DND-41 (cell line): Measurements from ENCODE around the gene ITSN2.

ENCODE experiments used
- ATAC-seq: fragments of 200-7000 bp; cut with Tn5 transposase; 3 replicates; pipeline ENCODE4 v1.9.1; 2021; ENCODE audit warnings: low read depth; ENCODE audit not compliant: insufficient read depth
- DNase-seq: peaks from one replicate; pipeline ENCODE4 v3.0.0-alpha.2; 2020
- H2AFZ ChIP-seq: 2 replicates; pipeline ENCODE4 v1.6.0; 2012; ENCODE audit warnings: low read depth, low read length
- H3K27ac ChIP-seq: 2 replicates; pipeline ENCODE4 v1.5.1; 2012; ENCODE audit warnings: low read length, inconsistent platforms
- H3K27me3 ChIP-seq: fragments of 200-600 bp; sonication (generic); 2 replicates; pipeline ENCODE4 v1.6.0; 2012; ENCODE audit warnings: low read length, mild to moderate bottlenecking, inconsistent platforms; ENCODE audit not compliant: insufficient read depth, poor library complexity
- H3K36me3 ChIP-seq: 2 replicates; pipeline ENCODE4 v1.5.1; 2012; ENCODE audit warnings: low read length, inconsistent platforms; ENCODE audit not compliant: insufficient read depth
- H3K4me1 ChIP-seq: 2 replicates; pipeline ENCODE4 v1.5.1; 2012; ENCODE audit warnings: mild to moderate bottlenecking, low read length; ENCODE audit not compliant: insufficient read depth
- H3K4me2 ChIP-seq: 2 replicates; pipeline ENCODE4 v1.6.0; 2012; ENCODE audit warnings: mild to moderate bottlenecking, moderate library complexity, low read length, inconsistent platforms; ENCODE audit not compliant: insufficient read depth
- H3K4me3 ChIP-seq, 2 experiments: fragments of 200-600 bp in 1 of 2; shearing (Covaris generic) in 1 of 2; 2 replicates each; pipeline ENCODE4 v1.5.1; 2012 to 2016; ENCODE audit warnings: inconsistent platforms in 2 of 2, low read length in 2 of 2, mild to moderate bottlenecking in 2 of 2, low read depth in 1 of 2, moderate library complexity in 1 of 2
- H3K79me2 ChIP-seq: 2 replicates; pipeline ENCODE4 v1.6.0; 2012; ENCODE audit warnings: low read length, inconsistent platforms; ENCODE audit not compliant: insufficient read depth
- H3K9ac ChIP-seq: 2 replicates; pipeline ENCODE4 v1.6.0; 2012; ENCODE audit warnings: low read depth, mild to moderate bottlenecking, inconsistent platforms, low read length, moderate library complexity
- H3K9me3 ChIP-seq: 2 replicates; pipeline ENCODE4 v1.5.1; 2012; ENCODE audit warnings: low read length, moderate library complexity, mild to moderate bottlenecking, inconsistent platforms; ENCODE audit not compliant: insufficient read depth, severe bottlenecking
- H4K20me1 ChIP-seq: 2 replicates; pipeline ENCODE4 v1.6.0; 2012; ENCODE audit warnings: low read length; ENCODE audit not compliant: insufficient read depth
- CTCF ChIP-seq: IDR thresholded peaks from 2 replicates; pipeline ENCODE4 v1.5.1; 2012; ENCODE audit warnings: borderline replicate concordance, low read length, moderate library complexity, mild to moderate bottlenecking; ENCODE audit not compliant: poor library complexity, severe bottlenecking; ENCODE audit errors: extremely low read depth
- EZH2 ChIP-seq: IDR thresholded peaks from 3 replicates; pipeline ENCODE4 v1.6.1; 2012; ENCODE audit warnings: borderline replicate concordance, low read depth, mild to moderate bottlenecking, moderate library complexity, low read length, inconsistent platforms; ENCODE audit not compliant: severe bottlenecking

The ITSN2 gene

GRCh38 chr2:24203787-24204150 lies 156.6 kb downstream of the ITSN2 start:
- H3K27ac ChIP-seq, result no peak overlapping the region
- no peak overlapping the region for H2AFZ ChIP-seq
- H3K4me2 ChIP-seq, result no peak overlapping the region
- H3K4me3 ChIP-seq, result no peak overlapping the region
- no peaks in the 10 kb centered on the region for H3K27me3 ChIP-seq
- H3K79me2 ChIP-seq, result no peaks in the 10 kb centered on the region
- DNase-seq, result no peak
- H3K9ac ChIP-seq, result no peak overlapping the region
- no peak for TF ChIP-seq EZH2
- TF ChIP-seq CTCF, result no peak
- H3K36me3 ChIP-seq, result peaks cover 30% of the 10 kb centered on the region
- ATAC-seq, result no peak
- no peaks in the 10 kb centered on the region for H3K9me3 ChIP-seq
- no peaks in the 10 kb centered on the region for H4K20me1 ChIP-seq
- no peaks in the 10 kb centered on the region for H3K4me1 ChIP-seq

- H3K4me2 ChIP-seq, result no peak overlapping the region
- H2AFZ ChIP-seq, result no peak overlapping the region
- H3K9me3 ChIP-seq, result no peaks in the 10 kb centered on the region
- peaks cover 25% of the 10 kb centered on the region for H3K36me3 ChIP-seq
- no peak overlapping the region for H3K9ac ChIP-seq
- no peak overlapping the region for H3K27ac ChIP-seq
- ATAC-seq (no peak), DNase-seq (no peak)
- H3K79me2 ChIP-seq, result no peaks in the 10 kb centered on the region
- H3K4me1 ChIP-seq, result no peaks in the 10 kb centered on the region
- H3K27me3 ChIP-seq, result no peaks in the 10 kb centered on the region
- H3K4me3 ChIP-seq, result no peak overlapping the region
- no peak for TF ChIP-seq CTCF
- TF ChIP-seq EZH2, result no peak
- no peaks in the 10 kb centered on the region for H4K20me1 ChIP-seq
Observed at GRCh38 chr2:24203029-24203786, 157.1 kb downstream of the ITSN2 start.

GRCh38 chr2:24200799-24201198 lies 159.5 kb downstream of the ITSN2 start:
- Histone ChIP-seq H4K20me1 (no peaks in the 10 kb centered on the region), H3K9ac (no peak overlapping the region)
- no peak for ATAC-seq

More at GRCh38 chr2:24200799-24201198, 159.5 kb downstream of the ITSN2 start:
- TF ChIP-seq CTCF (no peak), EZH2 (no peak)
- no peak overlapping the region for H3K4me2 ChIP-seq
- no peak overlapping the region for H3K27ac ChIP-seq
- H3K4me1 ChIP-seq, result no peaks in the 10 kb centered on the region
- peaks cover 21% of the 10 kb centered on the region for H3K36me3 ChIP-seq
- no peak for DNase-seq
- no peaks in the 10 kb centered on the region for H3K9me3 ChIP-seq
- no peaks in the 10 kb centered on the region for H3K27me3 ChIP-seq
- no peak overlapping the region for H2AFZ ChIP-seq
- H3K79me2 ChIP-seq, result no peaks in the 10 kb centered on the region
- H3K4me3 ChIP-seq, result no peak overlapping the region
